Panc1 (cell line): ENCODE results near the gene ABLIM2. TPM values are rescaled to one million over a fixed set of nuclear protein-coding genes. Genes with fewer than 3 reads are reported as not detected.

Experiments used
- ATAC-seq: fragments of 200-7000 bp; cut with Tn5 transposase; 2 replicates; pipeline ENCODE4 v1.9.1; 2020; ENCODE audit warnings: mild to moderate bottlenecking, moderate library complexity
- BruUV-seq: library from RNA; stranded (reverse); fragments of 400-500 nt; replicated peaks from 2 replicates; lab custom pipeline; 2021; lab: Mats Ljungman, UMichigan
- CTCF ChIA-PET: fragments of 300-600 bp; sonication (Branson Sonifier 250); formaldehyde crosslinking; loops from one replicate; lab custom pipeline; 2022; ENCODE audit warnings: antibody characterized with exemption; lab: Charles Lee
- POLR2A ChIA-PET: fragments of 300-600 bp; sonication (Branson Sonifier 250); formaldehyde crosslinking; loops from one replicate; lab custom pipeline; 2022; ENCODE audit warnings: antibody characterized with exemption; lab: Charles Lee
- DNase-seq: peaks from one replicate; pipeline ENCODE4 v3.0.0-alpha.2; 2010; ENCODE audit warnings: low read depth, low spot score
- H3K27ac ChIP-seq: 2 replicates; pipeline ENCODE4 v1.5.1; 2011; ENCODE audit warnings: mild to moderate bottlenecking, low read length, inconsistent platforms
- H3K27me3 ChIP-seq: fragments of 200-500 bp; sonication (Bioruptor generic); 2 replicates; pipeline ENCODE4 v1.6.0; 2014; ENCODE audit warnings: low read length, inconsistent platforms; ENCODE audit not compliant: control insufficient read depth, insufficient read depth
- H3K36me3 ChIP-seq: fragments of 200-500 bp; sonication (Bioruptor generic); 2 replicates; pipeline ENCODE4 v1.5.1; 2014; ENCODE audit warnings: inconsistent platforms, mild to moderate bottlenecking, low read length, moderate library complexity; ENCODE audit not compliant: control insufficient read depth, insufficient read depth
- H3K4me1 ChIP-seq: 2 replicates; pipeline ENCODE4 v1.5.1; 2011; ENCODE audit warnings: inconsistent platforms, mild to moderate bottlenecking, low read length, moderate library complexity; ENCODE audit not compliant: control insufficient read depth, insufficient read depth
- H3K4me3 ChIP-seq, 2 experiments: 2 replicates each; pipeline ENCODE4 v1.5.1; 2011 to 2012; ENCODE audit warnings: low read depth in 2 of 2, low read length in 2 of 2, mild to moderate bottlenecking in 2 of 2, inconsistent platforms in 1 of 2, moderate library complexity in 1 of 2
- H3K9me3 ChIP-seq: fragments of 200-500 bp; sonication (Bioruptor generic); 2 replicates; pipeline ENCODE4 v1.5.1; 2014; ENCODE audit warnings: low read depth, mild to moderate bottlenecking, inconsistent platforms, low read length, moderate library complexity; ENCODE audit not compliant: control insufficient read depth, insufficient read depth
- POLR2AphosphoS5 ChIP-seq: IDR thresholded peaks from 2 replicates; pipeline ENCODE4 v1.6.1; 2012; ENCODE audit warnings: mild to moderate bottlenecking, low read depth, low read length, moderate library complexity
- SIN3A ChIP-seq: IDR thresholded peaks from 2 replicates; pipeline ENCODE4 v1.6.1; 2012; ENCODE audit warnings: low read depth, mild to moderate bottlenecking, low read length, moderate library complexity, borderline replicate concordance; ENCODE audit not compliant: insufficient read depth
- TCF7L2 ChIP-seq: IDR thresholded peaks from 2 replicates; pipeline ENCODE4 v1.6.1; 2011; ENCODE audit warnings: mild to moderate bottlenecking, low read depth, low read length, inconsistent platforms
- in situ Hi-C: cut with HindIII; loops from 2 replicates; pipeline ENCODE4 v1.10.0; 2016; ENCODE audit warnings: low sequenced_read_pairs, low pct_unique_long_range_greater_than_20kb
- intact Hi-C: fragments of 100-400 bp; cut with micrococcal nuclease; formaldehyde crosslinking; loops from one replicate; pipeline ENCODE4 v1.10.0; 2022; ENCODE audit not compliant: unreplicated experiment
- total RNA-seq: library from RNA; stranded (reverse); gene quantifications from one replicate; pipeline ENCODE4 v1.2.1, GENCODE V29; 2021; ENCODE audit not compliant: unreplicated experiment
- TF ChIP-seq, protein P1 (sequence below): fragments of 450-650 bp; IDR thresholded peaks from 2 replicates; pipeline ENCODE4 v1.5.1; 2017; ENCODE audit warnings: mild to moderate bottlenecking
- TF ChIP-seq, protein P2 (sequence below), 2 experiments: IDR thresholded peaks; 2 replicates each; pipeline ENCODE4 v1.6.1; 2011 to 2012; ENCODE audit warnings: low read depth in 2 of 2, control low read depth in 1 of 2, low read length in 1 of 2, mild to moderate bottlenecking in 1 of 2, moderate library complexity in 1 of 2; ENCODE audit not compliant: insufficient read depth in 1 of 2

The ABLIM2 gene
- total RNA-seq, 1 experiment from 2014 or later, result 0.64 TPM

DNA sequence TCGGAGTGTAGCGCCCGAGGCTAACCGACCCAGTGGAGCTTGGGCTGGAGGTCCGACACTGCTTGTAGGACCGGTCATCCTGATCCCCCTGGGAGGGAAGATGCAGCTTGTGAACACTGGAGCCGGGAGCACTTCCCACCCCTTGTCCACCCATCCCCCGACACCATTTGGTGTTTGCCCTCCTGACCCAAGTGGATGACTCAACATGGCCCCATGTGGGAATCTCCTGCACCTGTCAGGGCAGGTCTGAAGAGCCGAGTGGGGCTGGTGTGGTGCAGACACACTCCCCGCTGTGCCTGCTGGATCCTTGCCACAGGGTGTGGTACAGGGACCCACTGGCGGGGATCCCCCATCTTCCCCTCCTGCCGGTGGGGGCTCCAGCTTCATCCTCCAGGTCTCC is 128.9 kb downstream of the ABLIM2 start:
- Histone ChIP-seq H3K27me3 (no peaks in the 10 kb centered on the region), H3K27ac (no peak overlapping the region), H3K4me1 (no peaks in the 10 kb centered on the region), H3K36me3 (no peaks in the 10 kb centered on the region), H3K9me3 (no peaks in the 10 kb centered on the region), H3K4me3 (no peak overlapping the region)
- intact Hi-C loops, result no loop called here
- TF ChIP-seq, protein P1, sequence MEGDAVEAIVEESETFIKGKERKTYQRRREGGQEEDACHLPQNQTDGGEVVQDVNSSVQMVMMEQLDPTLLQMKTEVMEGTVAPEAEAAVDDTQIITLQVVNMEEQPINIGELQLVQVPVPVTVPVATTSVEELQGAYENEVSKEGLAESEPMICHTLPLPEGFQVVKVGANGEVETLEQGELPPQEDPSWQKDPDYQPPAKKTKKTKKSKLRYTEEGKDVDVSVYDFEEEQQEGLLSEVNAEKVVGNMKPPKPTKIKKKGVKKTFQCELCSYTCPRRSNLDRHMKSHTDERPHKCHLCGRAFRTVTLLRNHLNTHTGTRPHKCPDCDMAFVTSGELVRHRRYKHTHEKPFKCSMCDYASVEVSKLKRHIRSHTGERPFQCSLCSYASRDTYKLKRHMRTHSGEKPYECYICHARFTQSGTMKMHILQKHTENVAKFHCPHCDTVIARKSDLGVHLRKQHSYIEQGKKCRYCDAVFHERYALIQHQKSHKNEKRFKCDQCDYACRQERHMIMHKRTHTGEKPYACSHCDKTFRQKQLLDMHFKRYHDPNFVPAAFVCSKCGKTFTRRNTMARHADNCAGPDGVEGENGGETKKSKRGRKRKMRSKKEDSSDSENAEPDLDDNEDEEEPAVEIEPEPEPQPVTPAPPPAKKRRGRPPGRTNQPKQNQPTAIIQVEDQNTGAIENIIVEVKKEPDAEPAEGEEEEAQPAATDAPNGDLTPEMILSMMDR, result no peak
- TF ChIP-seq POLR2AphosphoS5 (no peak), SIN3A (no peak), TCF7L2 (no peak)
- TF ChIP-seq, protein P2, sequence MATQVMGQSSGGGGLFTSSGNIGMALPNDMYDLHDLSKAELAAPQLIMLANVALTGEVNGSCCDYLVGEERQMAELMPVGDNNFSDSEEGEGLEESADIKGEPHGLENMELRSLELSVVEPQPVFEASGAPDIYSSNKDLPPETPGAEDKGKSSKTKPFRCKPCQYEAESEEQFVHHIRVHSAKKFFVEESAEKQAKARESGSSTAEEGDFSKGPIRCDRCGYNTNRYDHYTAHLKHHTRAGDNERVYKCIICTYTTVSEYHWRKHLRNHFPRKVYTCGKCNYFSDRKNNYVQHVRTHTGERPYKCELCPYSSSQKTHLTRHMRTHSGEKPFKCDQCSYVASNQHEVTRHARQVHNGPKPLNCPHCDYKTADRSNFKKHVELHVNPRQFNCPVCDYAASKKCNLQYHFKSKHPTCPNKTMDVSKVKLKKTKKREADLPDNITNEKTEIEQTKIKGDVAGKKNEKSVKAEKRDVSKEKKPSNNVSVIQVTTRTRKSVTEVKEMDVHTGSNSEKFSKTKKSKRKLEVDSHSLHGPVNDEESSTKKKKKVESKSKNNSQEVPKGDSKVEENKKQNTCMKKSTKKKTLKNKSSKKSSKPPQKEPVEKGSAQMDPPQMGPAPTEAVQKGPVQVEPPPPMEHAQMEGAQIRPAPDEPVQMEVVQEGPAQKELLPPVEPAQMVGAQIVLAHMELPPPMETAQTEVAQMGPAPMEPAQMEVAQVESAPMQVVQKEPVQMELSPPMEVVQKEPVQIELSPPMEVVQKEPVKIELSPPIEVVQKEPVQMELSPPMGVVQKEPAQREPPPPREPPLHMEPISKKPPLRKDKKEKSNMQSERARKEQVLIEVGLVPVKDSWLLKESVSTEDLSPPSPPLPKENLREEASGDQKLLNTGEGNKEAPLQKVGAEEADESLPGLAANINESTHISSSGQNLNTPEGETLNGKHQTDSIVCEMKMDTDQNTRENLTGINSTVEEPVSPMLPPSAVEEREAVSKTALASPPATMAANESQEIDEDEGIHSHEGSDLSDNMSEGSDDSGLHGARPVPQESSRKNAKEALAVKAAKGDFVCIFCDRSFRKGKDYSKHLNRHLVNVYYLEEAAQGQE (IDR thresholded peaks at IDR 0.05; ENCODE audit: insufficient read depth in 1 of 2, low read depth in 2 of 2, low read length in 1 of 2), result no peak
- CTCF ChIA-PET, result no interaction called here
- in situ Hi-C loops, result no loop called here
- DNase-seq, result no peak
- POLR2A ChIA-PET, result no interaction called here
- no TSS peak for BruUV-seq
- ATAC-seq, result no peak

DNA sequence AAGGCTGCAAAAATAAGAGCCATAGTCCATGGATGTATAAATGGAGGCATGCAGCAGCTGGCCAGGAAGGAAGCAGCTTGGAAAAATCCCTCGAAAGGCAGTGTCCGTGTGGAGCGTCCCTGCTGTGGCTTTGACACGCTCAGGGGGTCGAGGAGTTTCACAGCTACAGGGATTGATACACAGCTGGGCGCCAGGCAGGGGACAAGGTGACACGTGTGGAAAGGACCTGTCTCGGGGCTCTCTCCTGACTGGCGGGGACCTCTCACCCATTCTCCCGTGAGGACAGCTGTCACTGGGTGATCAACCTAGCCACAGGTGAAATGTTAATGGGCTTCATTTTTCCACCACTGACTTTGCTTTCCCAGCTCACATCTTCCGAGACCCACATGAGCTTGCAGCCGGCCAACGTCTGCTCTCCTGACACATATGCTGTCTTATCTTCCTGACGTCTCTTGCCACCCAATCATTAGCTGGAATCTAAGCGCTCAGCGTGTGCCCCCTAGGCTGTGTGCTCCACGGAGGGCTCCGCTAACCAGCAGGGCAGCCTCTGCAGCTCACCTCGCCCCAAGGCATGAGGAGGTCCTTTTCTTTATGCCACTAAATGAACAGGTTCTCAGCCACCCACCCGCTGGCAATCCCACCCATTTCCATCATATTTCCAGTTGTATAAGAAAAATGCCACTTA is 129.6 kb downstream of the ABLIM2 start:
- Histone ChIP-seq H3K27ac (no peak overlapping the region), H3K4me3 (no peak overlapping the region), H3K36me3 (no peaks in the 10 kb centered on the region), H3K9me3 (no peaks in the 10 kb centered on the region), H3K4me1 (no peaks in the 10 kb centered on the region), H3K27me3 (no peaks in the 10 kb centered on the region)
- no TSS peak for BruUV-seq
- no peak for ATAC-seq
- TF ChIP-seq, protein P2 (IDR thresholded peaks at IDR 0.05; ENCODE audit: insufficient read depth in 1 of 2, low read depth in 2 of 2, low read length in 1 of 2), result no peak
- TF ChIP-seq TCF7L2, result no peak
- TF ChIP-seq, protein P1, result no peak
- no peak for TF ChIP-seq SIN3A
- TF ChIP-seq POLR2AphosphoS5, result no peak
- ChIA-PET POLR2A (no interaction called here), CTCF (no interaction called here)
- no peak for DNase-seq
- in situ Hi-C loops, result no loop called here
- intact Hi-C loops, result no loop called here
